ENCODE data around the gene TTN.

The TTN gene

DNA sequence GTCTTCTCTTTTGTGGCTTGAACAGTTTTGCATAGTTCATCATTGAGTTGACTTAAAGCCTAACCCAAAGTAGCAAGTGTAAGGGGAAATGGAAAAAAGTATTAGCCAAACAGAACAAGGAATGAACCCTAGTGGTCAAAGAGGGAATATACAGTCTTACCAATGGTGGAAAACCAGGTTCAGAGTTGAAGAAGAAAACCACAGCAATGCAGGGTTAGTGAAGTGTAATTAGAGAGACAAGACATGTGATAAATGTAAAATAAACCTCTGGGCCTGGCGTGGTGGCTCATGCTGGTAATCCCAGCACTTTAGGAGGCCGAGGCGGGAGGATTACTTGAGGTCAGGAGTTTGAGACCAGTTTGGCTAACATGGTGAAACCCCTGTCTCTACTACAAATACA is 2.4 kb downstream of the TTN start:
- peaks cover 3% of the 10 kb centered on the region for H3K27me3 ChIP-seq (ENCODE audit: insufficient read depth, low read length)
- no peak overlapping the region for H3K4me3 ChIP-seq (ENCODE audit: low read length)
- no peaks in the 10 kb centered on the region for H3K4me1 ChIP-seq (ENCODE audit: insufficient read depth, low read length)
- no peaks in the 10 kb centered on the region for H3K36me3 ChIP-seq (ENCODE audit: insufficient read depth, low read length)
- no peak overlapping the region for H2AFZ ChIP-seq (ENCODE audit: low read depth, low read length)
- no peaks in the 10 kb centered on the region for H3K9me3 ChIP-seq (ENCODE audit: low read length)

DNA sequence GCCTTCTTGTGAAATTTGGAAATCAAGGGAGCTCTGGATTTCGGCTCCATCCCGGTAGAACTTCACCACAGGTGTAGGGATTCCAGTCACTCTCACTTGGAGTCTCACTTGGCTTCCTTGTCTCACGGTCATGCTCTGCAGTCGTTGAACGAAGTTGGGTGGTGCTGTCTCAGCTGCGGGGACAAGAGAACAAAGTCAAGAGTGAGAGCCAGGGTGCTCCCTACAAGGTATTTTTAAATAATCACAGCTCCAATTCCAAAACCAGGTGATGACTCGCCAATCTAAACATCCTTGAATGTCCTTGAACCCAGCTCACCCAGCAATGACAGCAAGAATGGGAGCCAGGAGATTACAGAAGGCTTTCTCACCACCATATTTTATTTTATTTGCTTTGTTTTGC is 6.7 kb downstream of the TTN start:
- H2AFZ ChIP-seq (ENCODE audit: low read depth, low read length), result no peak overlapping the region
- H3K4me3 ChIP-seq (ENCODE audit: low read length), result no peak overlapping the region
- H3K36me3 ChIP-seq (ENCODE audit: insufficient read depth, low read length), result no peaks in the 10 kb centered on the region
- no peaks in the 10 kb centered on the region for H3K9me3 ChIP-seq (ENCODE audit: low read length)
- H3K27me3 ChIP-seq (ENCODE audit: insufficient read depth, low read length), result peaks cover 3% of the 10 kb centered on the region
- no peaks in the 10 kb centered on the region for H3K4me1 ChIP-seq (ENCODE audit: insufficient read depth, low read length)

DNA sequence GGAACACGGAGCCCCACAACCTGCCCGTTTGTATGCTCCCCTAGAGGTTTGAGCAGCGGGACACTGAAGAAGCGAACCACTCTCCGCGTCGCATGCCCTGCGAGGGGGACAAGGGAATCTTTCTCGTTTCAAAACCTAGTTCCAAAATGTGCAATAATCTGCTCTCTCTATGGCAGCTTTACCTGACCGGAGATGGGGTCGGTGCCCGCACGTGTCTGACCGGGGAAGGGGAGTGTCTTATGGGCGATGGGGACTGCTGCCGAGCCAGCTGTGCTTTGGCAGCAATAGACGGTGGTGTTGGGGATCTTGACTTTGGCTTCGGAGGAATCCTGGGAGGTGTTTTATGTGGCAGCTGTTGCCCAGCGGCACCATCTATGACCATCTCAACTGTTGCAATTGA is 7.9 kb downstream of the TTN start:
- Histone ChIP-seq H3K9me3 (ENCODE audit: low read length) (no peaks in the 10 kb centered on the region), H3K4me1 (ENCODE audit: insufficient read depth, low read length) (no peaks in the 10 kb centered on the region), H2AFZ (ENCODE audit: low read depth, low read length) (no peak overlapping the region), H3K27me3 (ENCODE audit: insufficient read depth, low read length) (peaks cover 3% of the 10 kb centered on the region), H3K4me3 (ENCODE audit: low read length) (no peak overlapping the region), H3K36me3 (ENCODE audit: insufficient read depth, low read length) (no peaks in the 10 kb centered on the region)

DNA sequence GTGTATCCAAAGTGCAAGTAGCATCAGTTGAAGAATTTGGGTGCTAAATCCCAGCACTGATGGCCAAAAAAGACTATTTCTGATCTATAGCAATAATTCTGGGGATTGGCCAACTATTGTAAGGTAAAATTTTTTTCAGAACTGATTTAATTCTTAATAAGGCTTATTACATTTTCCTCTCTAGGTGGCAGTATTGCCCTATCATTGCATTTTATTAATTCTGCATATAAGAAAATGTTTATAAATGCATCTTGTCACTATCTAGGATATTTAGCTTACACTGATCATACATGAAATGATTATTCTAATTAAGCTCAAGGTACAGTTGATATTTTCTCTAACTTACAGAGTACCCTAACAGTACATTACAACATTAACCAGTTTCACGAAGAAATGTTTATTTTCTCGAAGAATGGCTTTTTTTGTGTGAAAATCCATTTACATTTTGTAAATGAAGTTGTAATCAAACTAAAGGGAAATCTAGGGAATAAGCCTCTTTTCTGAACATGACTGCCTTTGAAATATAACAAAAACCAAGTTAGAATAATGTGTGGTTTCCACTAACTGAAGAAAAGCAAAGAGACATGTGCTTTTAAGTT is 11.0 kb downstream of the TTN start:
- no peak overlapping the region for H2AFZ ChIP-seq (ENCODE audit: low read depth, low read length)
- H3K4me3 ChIP-seq (ENCODE audit: low read length), result no peak overlapping the region
- H3K36me3 ChIP-seq (ENCODE audit: insufficient read depth, low read length), result no peaks in the 10 kb centered on the region
- peaks cover 3% of the 10 kb centered on the region for H3K27me3 ChIP-seq (ENCODE audit: insufficient read depth, low read length)
- H3K4me1 ChIP-seq (ENCODE audit: insufficient read depth, low read length), result no peaks in the 10 kb centered on the region
- H3K9me3 ChIP-seq (ENCODE audit: low read length), result no peaks in the 10 kb centered on the region

DNA sequence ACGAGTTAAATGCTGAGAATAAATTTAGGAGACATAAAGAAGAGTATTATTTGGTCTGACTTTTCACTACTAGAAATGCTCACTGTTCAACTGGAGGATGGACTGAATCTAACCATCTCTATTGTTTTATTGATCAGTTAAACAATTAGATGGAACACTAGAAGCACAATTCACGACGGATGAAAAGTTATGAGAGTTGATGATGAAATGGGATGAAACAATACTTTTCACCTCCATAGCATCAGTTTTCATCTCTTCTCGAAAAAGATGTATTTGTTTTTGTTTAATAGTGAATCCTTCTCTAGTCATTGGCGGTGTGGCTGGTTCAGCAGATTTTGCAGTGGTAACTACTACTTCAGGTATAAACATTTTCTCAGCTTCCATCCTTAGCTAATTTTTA is 19.3 kb downstream of the TTN start:
- no peaks in the 10 kb centered on the region for H3K4me1 ChIP-seq (ENCODE audit: insufficient read depth, low read length)
- no peaks in the 10 kb centered on the region for H3K36me3 ChIP-seq (ENCODE audit: insufficient read depth, low read length)
- no peak overlapping the region for H3K4me3 ChIP-seq (ENCODE audit: low read length)
- H3K9me3 ChIP-seq (ENCODE audit: low read length), result no peaks in the 10 kb centered on the region
- peaks cover 2% of the 10 kb centered on the region for H3K27me3 ChIP-seq (ENCODE audit: insufficient read depth, low read length)
- H2AFZ ChIP-seq (ENCODE audit: low read depth, low read length), result no peak overlapping the region

DNA sequence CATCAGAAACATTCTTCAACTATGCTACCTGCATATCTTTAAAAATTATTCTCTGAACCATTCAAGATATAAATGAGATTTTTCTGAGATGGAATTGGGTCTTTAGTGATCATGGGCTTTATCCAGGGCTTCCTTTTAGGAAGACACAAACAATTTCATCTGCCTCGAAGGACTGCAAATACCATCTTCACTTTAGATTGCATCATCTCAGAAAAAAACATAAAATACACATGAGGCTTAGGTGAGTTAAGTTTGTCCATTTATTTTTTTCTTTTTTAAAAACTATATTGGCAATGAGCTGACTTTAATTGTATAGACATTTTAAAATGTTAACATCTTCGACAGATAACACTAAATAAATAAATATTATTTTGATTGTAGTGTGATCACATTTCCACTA is 20.1 kb downstream of the TTN start:
- no peaks in the 10 kb centered on the region for H3K4me1 ChIP-seq (ENCODE audit: insufficient read depth, low read length)
- H3K27me3 ChIP-seq (ENCODE audit: insufficient read depth, low read length), result peaks cover 2% of the 10 kb centered on the region
- H3K36me3 ChIP-seq (ENCODE audit: insufficient read depth, low read length), result no peaks in the 10 kb centered on the region
- H2AFZ ChIP-seq (ENCODE audit: low read depth, low read length), result no peak overlapping the region
- H3K9me3 ChIP-seq (ENCODE audit: low read length), result no peaks in the 10 kb centered on the region
- no peak overlapping the region for H3K4me3 ChIP-seq (ENCODE audit: low read length)

DNA sequence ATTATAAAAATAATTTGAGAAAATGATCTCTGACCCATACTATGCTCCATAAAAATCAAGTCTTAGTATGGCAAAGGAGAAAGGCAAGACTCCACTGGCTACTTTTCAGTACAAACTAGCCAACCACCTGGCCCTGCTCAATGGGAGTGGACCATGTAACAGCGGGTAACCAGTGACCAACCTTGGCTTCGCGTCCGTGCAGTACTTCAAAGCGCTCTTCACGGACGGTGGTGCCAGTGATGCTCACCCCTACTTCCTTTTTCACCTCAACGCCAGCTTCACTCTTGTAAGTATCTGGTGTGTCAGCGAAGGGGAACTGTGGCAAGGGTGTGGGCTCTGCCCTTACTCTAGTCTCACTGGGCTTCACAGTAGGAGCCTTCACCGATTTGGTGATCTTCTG is 23.3 kb downstream of the TTN start:
- H3K27me3 ChIP-seq (ENCODE audit: insufficient read depth, low read length), result no peaks in the 10 kb centered on the region
- H2AFZ ChIP-seq (ENCODE audit: low read depth, low read length), result no peak overlapping the region
- H3K4me3 ChIP-seq (ENCODE audit: low read length), result no peak overlapping the region
- no peaks in the 10 kb centered on the region for H3K9me3 ChIP-seq (ENCODE audit: low read length)
- H3K4me1 ChIP-seq (ENCODE audit: insufficient read depth, low read length), result no peaks in the 10 kb centered on the region
- no peaks in the 10 kb centered on the region for H3K36me3 ChIP-seq (ENCODE audit: insufficient read depth, low read length)

DNA sequence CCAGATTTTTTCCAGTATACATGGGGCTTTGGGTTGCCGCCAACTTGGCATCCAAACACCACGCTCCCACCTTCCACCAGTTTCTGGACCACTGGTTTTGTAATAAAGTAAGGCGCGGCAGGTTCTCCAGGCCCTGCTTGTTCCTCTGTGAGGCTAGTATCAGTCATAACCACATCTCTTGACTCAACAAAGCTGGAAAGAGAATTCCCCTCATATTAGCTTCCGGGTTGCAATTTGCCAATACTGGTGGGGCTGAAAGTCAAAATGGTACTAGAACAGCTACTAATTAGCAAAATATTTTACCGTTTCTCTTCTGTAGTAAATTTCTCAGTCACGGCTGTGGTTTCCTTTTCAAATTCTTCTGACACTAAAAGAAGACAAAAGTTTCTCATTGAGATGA is 25.0 kb downstream of the TTN start:
- Histone ChIP-seq H3K36me3 (ENCODE audit: insufficient read depth, low read length) (no peaks in the 10 kb centered on the region), H3K4me3 (ENCODE audit: low read length) (no peak overlapping the region), H3K27me3 (ENCODE audit: insufficient read depth, low read length) (no peaks in the 10 kb centered on the region), H3K9me3 (ENCODE audit: low read length) (no peaks in the 10 kb centered on the region), H2AFZ (ENCODE audit: low read depth, low read length) (no peak overlapping the region), H3K4me1 (ENCODE audit: insufficient read depth, low read length) (no peaks in the 10 kb centered on the region)

DNA sequence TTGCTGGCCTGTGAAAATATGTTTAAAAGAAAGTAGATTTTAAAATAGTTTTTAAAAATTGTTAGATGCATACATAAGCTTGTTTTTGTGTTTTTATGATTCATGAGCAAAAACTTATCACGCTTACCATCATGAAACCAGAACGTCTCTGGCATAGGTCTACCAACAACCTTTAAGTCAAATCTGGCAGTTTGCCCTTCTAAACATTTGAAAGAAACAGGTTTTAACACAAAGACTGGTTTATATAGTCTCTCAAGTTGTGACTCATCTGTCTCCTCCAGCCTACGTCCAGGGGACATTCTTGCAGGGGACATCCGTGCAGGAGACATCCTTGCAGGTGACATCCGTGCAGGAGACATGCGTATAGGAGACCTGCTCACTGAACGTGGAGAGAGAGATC is 29.6 kb downstream of the TTN start:
- no peaks in the 10 kb centered on the region for H3K9me3 ChIP-seq (ENCODE audit: low read length)
- H2AFZ ChIP-seq (ENCODE audit: low read depth, low read length), result no peak overlapping the region
- no peaks in the 10 kb centered on the region for H3K4me1 ChIP-seq (ENCODE audit: insufficient read depth, low read length)
- H3K27me3 ChIP-seq (ENCODE audit: insufficient read depth, low read length), result no peaks in the 10 kb centered on the region
- no peak overlapping the region for H3K4me3 ChIP-seq (ENCODE audit: low read length)
- H3K36me3 ChIP-seq (ENCODE audit: insufficient read depth, low read length), result no peaks in the 10 kb centered on the region

DNA sequence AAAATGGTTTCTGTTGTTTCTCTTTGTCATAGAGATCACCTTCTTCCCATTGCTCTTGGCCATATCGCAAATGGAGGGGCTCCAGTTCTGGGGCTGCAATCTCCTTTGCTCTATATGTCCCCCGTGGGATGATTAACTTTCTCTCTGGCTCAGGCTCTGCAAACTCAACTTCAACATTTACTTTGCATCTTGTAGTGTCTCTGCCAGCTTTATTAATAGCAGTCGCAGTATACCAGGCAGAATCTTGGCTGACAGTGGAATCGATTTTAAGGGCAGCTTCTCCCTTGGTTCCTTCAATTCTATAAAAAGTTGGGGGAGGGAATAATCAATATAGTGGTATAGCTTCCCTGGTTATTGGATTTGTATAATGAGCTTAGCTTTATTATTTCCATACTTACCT is 30.5 kb downstream of the TTN start:
- Histone ChIP-seq H3K27me3 (ENCODE audit: insufficient read depth, low read length) (no peaks in the 10 kb centered on the region), H2AFZ (ENCODE audit: low read depth, low read length) (no peak overlapping the region), H3K36me3 (ENCODE audit: insufficient read depth, low read length) (no peaks in the 10 kb centered on the region), H3K4me1 (ENCODE audit: insufficient read depth, low read length) (no peaks in the 10 kb centered on the region), H3K4me3 (ENCODE audit: low read length) (no peak overlapping the region), H3K9me3 (ENCODE audit: low read length) (no peaks in the 10 kb centered on the region)

DNA sequence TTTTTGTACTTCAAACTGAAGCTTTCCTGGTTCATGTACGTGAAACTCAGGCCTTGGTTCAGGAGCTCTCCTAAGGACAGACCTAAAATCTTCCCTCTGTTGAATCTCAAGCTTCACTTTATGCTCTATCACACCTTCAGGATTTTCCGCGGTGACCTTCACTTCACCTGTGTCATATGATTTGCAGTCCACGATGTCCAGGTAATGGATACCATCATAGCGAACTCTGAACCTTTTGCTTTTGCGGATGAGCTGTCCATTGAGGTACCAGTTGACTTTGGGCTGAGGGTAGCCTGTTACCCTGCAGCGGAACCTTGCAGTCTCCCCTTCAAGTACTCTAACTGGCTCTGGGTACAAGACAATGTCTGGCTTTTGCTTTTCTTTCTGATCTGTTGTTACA is 31.2 kb downstream of the TTN start:
- no peak overlapping the region for H3K4me3 ChIP-seq (ENCODE audit: low read length)
- H3K27me3 ChIP-seq (ENCODE audit: insufficient read depth, low read length), result no peaks in the 10 kb centered on the region
- H3K36me3 ChIP-seq (ENCODE audit: insufficient read depth, low read length), result no peaks in the 10 kb centered on the region
- H2AFZ ChIP-seq (ENCODE audit: low read depth, low read length), result no peak overlapping the region
- no peaks in the 10 kb centered on the region for H3K4me1 ChIP-seq (ENCODE audit: insufficient read depth, low read length)
- no peaks in the 10 kb centered on the region for H3K9me3 ChIP-seq (ENCODE audit: low read length)

DNA sequence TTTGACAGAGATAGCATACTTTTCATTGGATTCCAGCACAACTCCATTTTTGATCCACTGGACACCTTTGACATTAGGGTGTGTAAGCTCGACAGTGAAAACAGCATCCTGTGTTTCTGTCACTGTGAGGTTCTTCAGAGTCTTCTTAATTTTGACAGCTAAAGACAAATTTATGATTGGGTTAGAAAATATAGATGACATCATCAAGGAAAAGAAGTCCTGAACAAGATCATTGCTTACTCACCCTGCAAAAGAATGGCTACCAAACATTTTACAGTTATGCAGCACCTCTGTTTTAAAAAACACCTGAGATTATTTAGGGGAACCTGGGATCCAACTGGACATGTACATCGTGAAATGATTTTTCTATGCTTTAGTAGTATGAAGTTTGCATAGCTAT is 36.7 kb downstream of the TTN start:
- H3K27me3 ChIP-seq (ENCODE audit: insufficient read depth, low read length), result no peaks in the 10 kb centered on the region
- no peak overlapping the region for H2AFZ ChIP-seq (ENCODE audit: low read depth, low read length)
- H3K4me3 ChIP-seq (ENCODE audit: low read length), result no peak overlapping the region
- H3K4me1 ChIP-seq (ENCODE audit: insufficient read depth, low read length), result no peaks in the 10 kb centered on the region
- H3K9me3 ChIP-seq (ENCODE audit: low read length), result no peaks in the 10 kb centered on the region
- no peaks in the 10 kb centered on the region for H3K36me3 ChIP-seq (ENCODE audit: insufficient read depth, low read length)

DNA sequence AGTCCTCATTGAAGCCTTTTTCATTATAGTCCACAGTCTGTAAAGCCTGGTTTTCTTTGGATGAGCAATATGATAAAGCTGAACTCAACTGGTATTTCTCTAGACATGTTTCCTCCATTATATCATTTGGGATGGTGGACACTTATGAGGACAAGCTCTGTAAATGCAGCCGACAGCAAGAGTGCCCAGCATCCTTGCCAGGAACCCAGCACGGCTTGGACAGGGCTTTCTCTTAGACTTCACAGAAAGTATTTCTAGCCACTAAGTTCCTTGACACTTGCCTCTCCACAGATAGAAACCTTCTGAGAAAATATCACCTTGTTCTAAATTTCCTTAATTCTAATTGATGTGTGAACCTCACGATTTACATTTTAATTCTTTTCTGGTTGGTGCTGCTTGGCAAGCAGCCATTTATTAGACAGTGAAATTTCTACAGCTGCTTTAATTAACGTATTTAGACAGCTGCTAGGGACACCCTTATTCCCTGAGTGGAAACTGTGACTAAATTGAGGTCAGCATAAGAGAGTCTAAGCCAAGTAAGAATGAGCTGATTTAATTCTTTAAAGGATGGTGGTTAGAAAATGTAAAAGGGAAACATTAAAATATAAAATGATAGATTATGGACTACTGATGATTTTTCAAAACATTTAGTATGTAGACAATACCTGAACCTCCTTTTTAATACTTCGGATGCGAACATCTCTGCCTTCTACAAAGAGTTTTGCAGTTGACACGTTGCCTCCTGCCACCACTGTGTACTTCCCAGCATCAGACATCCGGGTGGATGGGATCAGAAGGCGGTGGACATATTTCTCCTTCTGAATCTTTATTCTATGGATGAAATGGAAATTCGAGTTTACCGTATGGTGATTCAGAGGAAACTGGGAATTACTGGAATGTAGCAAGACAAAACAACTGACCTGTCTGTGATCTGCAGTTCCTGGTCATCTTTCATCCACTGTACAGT is 39.8 kb downstream of the TTN start:
- Histone ChIP-seq H3K27me3 (ENCODE audit: insufficient read depth, low read length) (no peaks in the 10 kb centered on the region), H2AFZ (ENCODE audit: low read depth, low read length) (no peak overlapping the region), H3K36me3 (ENCODE audit: insufficient read depth, low read length) (no peaks in the 10 kb centered on the region), H3K9me3 (ENCODE audit: low read length) (no peaks in the 10 kb centered on the region), H3K4me3 (ENCODE audit: low read length) (no peak overlapping the region), H3K4me1 (ENCODE audit: insufficient read depth, low read length) (no peaks in the 10 kb centered on the region)

Data from neuron (in vitro differentiated cells).